ENCODE measurements around the gene SKA3.

GRCh38 chr13:21130116-21130515, 46.2 kb downstream of the SKA3 start:
- TF ChIP-seq CTCF (conservative IDR thresholded peaks at IDR 0.05 in 1 of 2, IDR thresholded peaks at IDR 0.05 in 1 of 2; ENCODE audit: low read depth in 1 of 2, low read length in 2 of 2) (no peak), EZH2 (IDR thresholded peaks at IDR 0.05; ENCODE audit: low read length, missing control alignments) (no peak)

Measured in fibroblast of lung (primary cell).